Neural crest cell (in vitro differentiated cells): ENCODE measurements around the gene ZNF503. TPM values are rescaled to one million over a fixed set of nuclear protein-coding genes. Genes with fewer than 3 reads are reported as not detected.
A peak's percentile ranks its signal among the peaks of the same experiment; 100 is the strongest.

Experiments
- DNase-seq: peaks from one replicate; pipeline ENCODE4 v3.0.0; 2021; ENCODE audit warnings: low read depth, mixed read lengths, low spot score
- H3K27ac Mint-ChIP-seq: one replicate; pipeline ENCODE4 v1.8.0; 2021; ENCODE audit warnings: mild to moderate bottlenecking, mixed read lengths; ENCODE audit not compliant: unreplicated experiment
- H3K27me3 Mint-ChIP-seq: 2 replicates; pipeline ENCODE4 v1.8.0; 2021; ENCODE audit warnings: low read depth, mild to moderate bottlenecking, mixed read lengths
- H3K36me3 Mint-ChIP-seq: 2 replicates; pipeline ENCODE4 v1.8.0; 2021; ENCODE audit warnings: low read depth, mild to moderate bottlenecking, mixed read lengths
- H3K4me1 Mint-ChIP-seq: 2 replicates; pipeline ENCODE4 v1.8.0; 2021; ENCODE audit warnings: mixed read lengths
- H3K4me3 Mint-ChIP-seq: one replicate; pipeline ENCODE4 v1.8.0; 2021; ENCODE audit warnings: mild to moderate bottlenecking, mixed read lengths
- H3K9me3 Mint-ChIP-seq: 2 replicates; pipeline ENCODE4 v1.8.0; 2021; ENCODE audit warnings: mixed read lengths
- total RNA-seq: library from RNA; stranded (reverse); gene quantifications from 2 replicates; pipeline ENCODE4 v1.2.1, GENCODE V29; 2021
- TF ChIP-seq, protein P1 (sequence below): fragments of 200-600 bp; sonication (generic); conservative IDR thresholded peaks from 2 replicates; pipeline ENCODE4 v1.5.0; 2021; ENCODE audit warnings: antibody characterized with exemption, mild to moderate bottlenecking

Gene ZNF503
- total RNA-seq, 1 donor from 2014 or later, result 15.9 TPM

GRCh38 chr10:75426880-75427279, 25.3 kb upstream of the ZNF503 start:
- H3K4me3 Mint-ChIP-seq, result no peak overlapping the region
- no peaks in the 10 kb centered on the region for H3K9me3 Mint-ChIP-seq
- H3K4me1 Mint-ChIP-seq, result peaks cover 33% of the 10 kb centered on the region
- TF ChIP-seq, protein P1, sequence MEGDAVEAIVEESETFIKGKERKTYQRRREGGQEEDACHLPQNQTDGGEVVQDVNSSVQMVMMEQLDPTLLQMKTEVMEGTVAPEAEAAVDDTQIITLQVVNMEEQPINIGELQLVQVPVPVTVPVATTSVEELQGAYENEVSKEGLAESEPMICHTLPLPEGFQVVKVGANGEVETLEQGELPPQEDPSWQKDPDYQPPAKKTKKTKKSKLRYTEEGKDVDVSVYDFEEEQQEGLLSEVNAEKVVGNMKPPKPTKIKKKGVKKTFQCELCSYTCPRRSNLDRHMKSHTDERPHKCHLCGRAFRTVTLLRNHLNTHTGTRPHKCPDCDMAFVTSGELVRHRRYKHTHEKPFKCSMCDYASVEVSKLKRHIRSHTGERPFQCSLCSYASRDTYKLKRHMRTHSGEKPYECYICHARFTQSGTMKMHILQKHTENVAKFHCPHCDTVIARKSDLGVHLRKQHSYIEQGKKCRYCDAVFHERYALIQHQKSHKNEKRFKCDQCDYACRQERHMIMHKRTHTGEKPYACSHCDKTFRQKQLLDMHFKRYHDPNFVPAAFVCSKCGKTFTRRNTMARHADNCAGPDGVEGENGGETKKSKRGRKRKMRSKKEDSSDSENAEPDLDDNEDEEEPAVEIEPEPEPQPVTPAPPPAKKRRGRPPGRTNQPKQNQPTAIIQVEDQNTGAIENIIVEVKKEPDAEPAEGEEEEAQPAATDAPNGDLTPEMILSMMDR, result no peak
- DNase-seq, result no peak
- H3K27me3 Mint-ChIP-seq, result peaks cover 11% of the 10 kb centered on the region
- no peaks in the 10 kb centered on the region for H3K36me3 Mint-ChIP-seq
- H3K27ac Mint-ChIP-seq, result no peak overlapping the region

- no peaks in the 10 kb centered on the region for H3K36me3 Mint-ChIP-seq
- no peak overlapping the region for H3K4me3 Mint-ChIP-seq
- TF ChIP-seq, protein P1, result no peak
- no peak overlapping the region for H3K27ac Mint-ChIP-seq
- peaks cover 8% of the 10 kb centered on the region for H3K27me3 Mint-ChIP-seq
- peaks cover 28% of the 10 kb centered on the region for H3K4me1 Mint-ChIP-seq
- no peak for DNase-seq
- H3K9me3 Mint-ChIP-seq, result no peaks in the 10 kb centered on the region
Observed at GRCh38 chr10:75425291-75426079, 23.9 kb upstream of the ZNF503 start.

DNA sequence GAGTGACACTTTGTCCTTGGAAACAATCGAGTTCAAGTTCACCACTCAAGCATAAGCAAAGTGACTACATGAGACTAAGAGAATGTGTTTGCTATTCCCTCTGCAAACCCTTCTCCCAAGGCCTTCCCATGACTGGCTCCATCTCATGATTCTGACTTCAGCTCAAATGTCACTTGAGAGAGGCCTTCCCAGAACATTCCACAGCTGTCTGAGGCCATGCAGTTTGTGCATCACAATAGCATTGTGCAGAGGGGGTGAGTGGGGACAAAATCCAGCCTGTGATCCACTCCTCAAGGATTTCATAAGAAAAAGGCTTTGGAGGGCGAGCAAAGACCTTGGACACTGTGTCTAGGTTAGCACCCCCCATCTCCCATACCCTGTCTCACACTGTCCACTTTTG, 23.0 kb upstream of the ZNF503 start:
- H3K27ac Mint-ChIP-seq, result no peak overlapping the region
- TF ChIP-seq, protein P1, result no peak
- no peak for DNase-seq
- H3K4me1 Mint-ChIP-seq, result peaks cover 19% of the 10 kb centered on the region
- no peak overlapping the region for H3K4me3 Mint-ChIP-seq
- peaks cover 4% of the 10 kb centered on the region for H3K27me3 Mint-ChIP-seq
- no peaks in the 10 kb centered on the region for H3K9me3 Mint-ChIP-seq
- H3K36me3 Mint-ChIP-seq, result no peaks in the 10 kb centered on the region

- DNase-seq, result no peak
- no peaks in the 10 kb centered on the region for H3K9me3 Mint-ChIP-seq
- H3K36me3 Mint-ChIP-seq, result no peaks in the 10 kb centered on the region
- peaks cover 15% of the 10 kb centered on the region for H3K27me3 Mint-ChIP-seq
- no peak overlapping the region for H3K4me3 Mint-ChIP-seq
- TF ChIP-seq, protein P1, result no peak
- H3K27ac Mint-ChIP-seq, result peak overlapping the region; percentile 71
- H3K4me1 Mint-ChIP-seq, result peaks cover 8% of the 10 kb centered on the region
Observed at GRCh38 chr10:75422913-75423312, 21.3 kb upstream of the ZNF503 start.

- H3K4me3 Mint-ChIP-seq, result no peak overlapping the region
- no peak overlapping the region for H3K27ac Mint-ChIP-seq
- no peaks in the 10 kb centered on the region for H3K36me3 Mint-ChIP-seq
- H3K27me3 Mint-ChIP-seq, result peaks cover 49% of the 10 kb centered on the region
- no peaks in the 10 kb centered on the region for H3K9me3 Mint-ChIP-seq
- H3K4me1 Mint-ChIP-seq, result peaks cover 4% of the 10 kb centered on the region
- no peak for DNase-seq
- TF ChIP-seq, protein P1, result no peak
Observed at GRCh38 chr10:75418712-75419111, 17.1 kb upstream of the ZNF503 start.
